Coronary artery (tissue), 2 donors: ENCODE data around the gene FKBP14.

Experiments used
- DNase-seq: peaks from one replicate; pipeline ENCODE4 v3.0.0-alpha.2; 2017; ENCODE audit warnings: low spot score
- H3K27ac ChIP-seq, 2 donors: fragments of 200-600 bp; sonication (generic); one replicate each; pipeline ENCODE4 v1.5.1; 2016 to 2019
- H3K4me3 ChIP-seq: fragments of 200-600 bp; sonication (generic); 2 replicates; pipeline ENCODE4 v1.5.1; 2016; ENCODE audit warnings: mild to moderate bottlenecking, moderate library complexity
- CTCF ChIP-seq: fragments of 200-600 bp; sonication (generic); IDR thresholded peaks from one replicate; pipeline ENCODE4 v1.5.1; 2019; ENCODE audit warnings: antibody characterized with exemption

Gene FKBP14

GRCh38 chr7:30018451-30018850, 8.1 kb downstream of the FKBP14 start:
- H3K4me3 ChIP-seq: no peak overlapping the region
- no peak overlapping the region for H3K27ac ChIP-seq
- no peak for TF ChIP-seq CTCF
- no peak for DNase-seq

DNA sequence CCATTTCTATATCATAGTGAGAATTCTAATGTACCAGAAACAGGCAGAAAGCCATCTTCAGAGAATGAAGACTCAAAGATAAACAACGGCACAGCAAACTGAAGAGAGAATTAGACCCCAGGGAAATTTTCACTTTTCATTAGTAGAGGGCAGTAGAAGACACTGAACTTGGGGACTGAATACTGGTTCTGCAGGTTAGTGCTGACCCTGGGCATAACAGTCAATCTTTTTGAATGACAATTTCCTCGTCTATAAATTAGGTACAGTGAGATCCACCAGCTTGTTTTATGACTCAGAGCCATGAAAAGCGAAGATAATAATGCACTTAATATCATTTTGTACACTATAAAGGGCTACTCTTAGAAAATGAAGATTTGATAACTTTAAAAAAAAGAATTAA, 13.7 kb downstream of the FKBP14 start:
- Histone ChIP-seq H3K27ac (no peak overlapping the region), H3K4me3 (no peak overlapping the region)
- TF ChIP-seq CTCF: no peak
- DNase-seq: no peak

- Histone ChIP-seq H3K4me3 (no peak overlapping the region), H3K27ac (no peak overlapping the region)
- no peak for TF ChIP-seq CTCF
- no peak for DNase-seq
Measured at GRCh38 chr7:30010021-30010420, 16.5 kb downstream of the FKBP14 start.

- no peak overlapping the region for H3K27ac ChIP-seq
- no peak for TF ChIP-seq CTCF
- DNase-seq: no peak
Measured at GRCh38 chr7:30005464-30005863, 21.0 kb downstream of the FKBP14 start.

DNA sequence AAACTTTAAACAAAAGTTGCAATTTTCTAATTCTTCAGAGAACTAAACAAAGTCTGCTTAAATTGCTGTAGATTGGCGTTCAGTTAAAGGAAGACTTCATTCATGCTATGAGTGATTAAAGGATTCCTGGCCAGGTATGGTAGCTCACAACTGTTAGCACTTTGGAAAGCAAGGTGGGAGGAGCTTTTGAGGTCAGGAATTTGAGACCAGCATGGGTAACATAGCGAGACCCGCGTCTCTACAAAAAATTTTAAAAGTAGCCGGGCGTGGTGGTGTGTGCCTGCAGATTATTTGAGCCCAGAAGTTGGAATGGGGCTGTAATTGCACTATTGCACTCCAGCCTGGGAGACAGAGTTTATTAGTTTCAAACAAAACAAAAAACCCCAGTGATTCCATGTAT, 23.4 kb downstream of the FKBP14 start:
- H3K27ac ChIP-seq: no peak overlapping the region
- no peak overlapping the region for H3K4me3 ChIP-seq
- TF ChIP-seq CTCF: no peak

More at GRCh38 chr7:30005464-30005863, 21.0 kb downstream of the FKBP14 start:
- no peak overlapping the region for H3K4me3 ChIP-seq

GRCh38 chr7:30001998-30002397, 24.5 kb downstream of the FKBP14 start:
- no peak overlapping the region for H3K4me3 ChIP-seq
- no peak for TF ChIP-seq CTCF
- H3K27ac ChIP-seq: no peak overlapping the region
- no peak for DNase-seq

More for the DNA sequence above, 23.4 kb downstream of the FKBP14 start:
- DNase-seq: no peak

GRCh38 chr7:29998489-29998888, 28.0 kb downstream of the FKBP14 start:
- Histone ChIP-seq H3K27ac (no peak overlapping the region), H3K4me3 (no peak overlapping the region)
- no peak for DNase-seq
- TF ChIP-seq CTCF: no peak
